Glutamatergic neuron (in vitro differentiated cells): ENCODE results near the gene CDK15. TPM values are rescaled to one million over a fixed set of nuclear protein-coding genes. Genes with fewer than 3 reads are reported as not detected.
A peak's percentile ranks its signal among the peaks of the same experiment; 100 is the strongest.

ENCODE experiments used
- DNase-seq: peaks from one replicate; pipeline ENCODE4 v3.0.0; 2022
- H3K27ac Mint-ChIP-seq: one replicate; pipeline ENCODE4 v1.8.0; 2020; ENCODE audit warnings: mild to moderate bottlenecking, mixed read lengths, inconsistent platforms; ENCODE audit not compliant: unreplicated experiment
- H3K27me3 Mint-ChIP-seq: one replicate; pipeline ENCODE4 v1.8.0; 2020; ENCODE audit warnings: mild to moderate bottlenecking, moderate library complexity, mixed read lengths, inconsistent platforms; ENCODE audit not compliant: unreplicated experiment
- H3K36me3 Mint-ChIP-seq: one replicate; pipeline ENCODE4 v1.8.0; 2020; ENCODE audit warnings: mild to moderate bottlenecking, mixed read lengths, inconsistent platforms; ENCODE audit not compliant: unreplicated experiment
- H3K4me1 Mint-ChIP-seq: one replicate; pipeline ENCODE4 v1.8.0; 2020; ENCODE audit warnings: mild to moderate bottlenecking, low read depth, mixed read lengths, inconsistent platforms; ENCODE audit not compliant: unreplicated experiment
- H3K4me3 Mint-ChIP-seq: one replicate; pipeline ENCODE4 v1.8.0; 2020; ENCODE audit warnings: mild to moderate bottlenecking, mixed read lengths, inconsistent platforms; ENCODE audit not compliant: unreplicated experiment
- H3K9me3 Mint-ChIP-seq: one replicate; pipeline ENCODE4 v1.8.0; 2020; ENCODE audit warnings: mild to moderate bottlenecking, moderate library complexity, mixed read lengths, inconsistent platforms; ENCODE audit not compliant: unreplicated experiment
- CTCF ChIP-seq: fragments of 200-600 bp; sonication (generic); IDR thresholded peaks from one replicate; pipeline ENCODE4 v1.5.0; 2021; ENCODE audit not compliant: partially characterized antibody, unreplicated experiment
- total RNA-seq: library from RNA; stranded (reverse); fragmentation: NEBNext Ultra II Directional; extraction: Animal tissue kit (Norgen Biotek cat#: 25700); gene quantifications from one replicate; pipeline ENCODE4 v1.2.1, GENCODE V29; 2021; ENCODE audit not compliant: unreplicated experiment

CDK15 gene
- total RNA-seq, 1 donor from 2014 or later, result 0.61 TPM

GRCh38 chr2:201775326-201775725 is 31.0 kb upstream of the CDK15 start:
- no peak for TF ChIP-seq CTCF
- no peak overlapping the region for H3K27ac Mint-ChIP-seq
- H3K27me3 Mint-ChIP-seq, result no peaks in the 10 kb centered on the region
- DNase-seq, result no peak
- H3K9me3 Mint-ChIP-seq, result peaks cover 1% of the 10 kb centered on the region
- no peak overlapping the region for H3K4me3 Mint-ChIP-seq
- peaks cover 25% of the 10 kb centered on the region for H3K4me1 Mint-ChIP-seq
- no peaks in the 10 kb centered on the region for H3K36me3 Mint-ChIP-seq

- H3K9me3 Mint-ChIP-seq, result peaks cover 6% of the 10 kb centered on the region
- no peak overlapping the region for H3K4me3 Mint-ChIP-seq
- no peak for TF ChIP-seq CTCF
- H3K4me1 Mint-ChIP-seq, result peaks cover 27% of the 10 kb centered on the region
- no peak overlapping the region for H3K27ac Mint-ChIP-seq
- peaks cover 7% of the 10 kb centered on the region for H3K27me3 Mint-ChIP-seq
- H3K36me3 Mint-ChIP-seq, result no peaks in the 10 kb centered on the region
- no peak for DNase-seq
Observed at GRCh38 chr2:201777043-201777442, 29.3 kb upstream of the CDK15 start.

DNA sequence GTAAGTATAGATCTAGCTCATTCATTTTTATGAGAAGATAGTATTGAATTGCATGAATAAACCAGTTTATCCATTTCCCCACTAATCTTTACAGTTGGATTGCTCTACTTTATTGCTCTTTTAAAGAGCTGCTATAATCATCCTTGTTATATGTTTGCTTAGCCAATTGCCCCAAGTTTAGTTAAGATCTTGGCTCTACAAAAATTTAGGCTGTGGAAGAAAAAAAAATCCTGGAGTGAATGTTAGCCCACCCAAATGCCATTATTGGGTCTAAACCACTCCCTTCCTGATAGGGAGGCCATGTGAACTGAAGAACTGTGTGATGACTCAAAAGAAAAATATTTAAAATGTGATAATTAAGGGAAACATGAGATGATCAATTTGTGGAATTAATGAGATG is 28.5 kb upstream of the CDK15 start:
- no peak for TF ChIP-seq CTCF
- Mint-ChIP-seq H3K27ac (no peak overlapping the region), H3K4me1 (peaks cover 26% of the 10 kb centered on the region), H3K27me3 (peaks cover 7% of the 10 kb centered on the region), H3K36me3 (no peaks in the 10 kb centered on the region), H3K4me3 (no peak overlapping the region), H3K9me3 (peaks cover 6% of the 10 kb centered on the region)
- no peak for DNase-seq

GRCh38 chr2:201779901-201780673 is 26.2 kb upstream of the CDK15 start:
- Mint-ChIP-seq H3K9me3 (peaks cover 6% of the 10 kb centered on the region), H3K4me3 (peak overlapping the region; percentile 96), H3K27me3 (peaks cover 7% of the 10 kb centered on the region), H3K27ac (peak overlapping the region; percentile 75), H3K4me1 (peaks cover 20% of the 10 kb centered on the region), H3K36me3 (no peaks in the 10 kb centered on the region)
- DNase-seq, result no peak
- no peak for TF ChIP-seq CTCF

DNA sequence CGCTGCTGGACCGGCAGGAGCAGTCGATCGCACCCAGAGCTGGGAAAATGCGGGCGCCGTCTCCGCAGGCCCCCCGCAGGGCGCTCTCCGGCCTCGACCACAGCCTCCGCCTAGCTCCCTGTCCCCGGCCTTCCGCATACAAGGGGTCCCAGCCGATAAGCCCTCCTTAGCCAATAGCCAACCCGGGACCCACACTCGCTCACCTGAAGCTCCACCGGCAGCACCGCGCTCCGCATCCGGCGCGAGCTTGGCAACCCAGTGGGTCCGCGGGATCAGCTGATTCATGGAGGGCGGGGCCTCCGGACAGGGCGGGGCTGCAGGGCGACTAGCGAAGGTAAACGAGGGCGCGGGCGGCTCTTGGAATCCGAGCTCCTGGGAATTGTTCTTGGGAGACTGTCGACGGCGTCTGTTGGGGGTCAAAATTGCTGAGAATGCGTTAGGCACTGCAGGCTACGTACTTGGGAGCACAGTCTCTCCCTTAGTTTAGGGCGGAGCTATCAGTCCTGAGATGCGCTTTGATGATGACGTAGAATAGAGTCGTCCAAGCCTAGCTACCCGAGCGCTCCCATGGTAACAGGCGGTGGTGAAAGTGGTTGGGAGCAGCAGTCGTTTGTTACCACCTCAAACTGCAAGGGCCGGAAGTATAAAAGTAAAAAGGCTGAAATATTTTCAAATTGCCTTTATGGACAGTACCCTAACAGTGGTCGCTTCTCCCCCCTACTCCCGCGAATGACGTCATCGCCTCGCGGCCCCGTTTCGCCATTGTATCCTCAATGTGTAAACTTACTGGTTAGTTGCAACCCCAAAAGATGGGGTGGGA is 25.5 kb upstream of the CDK15 start, which contains the start of gene ALS2:
Gene ALS2, minus strand, starts transcription at position 260 of the 820 bp plus-strand sequence. CDS start 12,048 bp downstream, outside the sequence.
- H3K4me3 Mint-ChIP-seq, result peak within 1 kb of the TSS; percentile 99
- peaks cover 20% of the 10 kb centered on the region for H3K4me1 Mint-ChIP-seq
- TF ChIP-seq CTCF, result no peak
- peak; percentile 99 for DNase-seq
- peaks cover 6% of the 10 kb centered on the region for H3K9me3 Mint-ChIP-seq
- H3K27me3 Mint-ChIP-seq, result peaks cover 7% of the 10 kb centered on the region
- H3K27ac Mint-ChIP-seq, result peak within 1 kb of the TSS; percentile 82
- H3K36me3 Mint-ChIP-seq, result no peaks in the 10 kb centered on the region
